Endothelial cell of umbilical vein (primary cell): ENCODE results near the gene IL1RL2. TPM values are rescaled to one million over a fixed set of nuclear protein-coding genes. Genes with fewer than 3 reads are reported as not detected.
A peak's percentile ranks its signal among the peaks of the same experiment; 100 is the strongest.

ENCODE experiments used
- Bru-seq: library from RNA; stranded (reverse); fragments of 400-500 nt; gene quantifications from one replicate; lab custom pipeline; 2021; lab: Mats Ljungman, UMichigan
- BruChase-seq, 2 experiments: library from RNA; stranded (reverse); fragments of 400-500 nt; gene quantifications; one replicate each; lab custom pipeline; 2021; lab: Mats Ljungman, UMichigan
- BruUV-seq: library from RNA; stranded (reverse); fragments of 400-500 nt; replicated peaks from 2 replicates; lab custom pipeline; 2021; lab: Mats Ljungman, UMichigan
- CTCF ChIA-PET: fragments of 300-600, 350-600 bp; sonication (Branson Sonifier 250); formaldehyde crosslinking; loops from one replicate; lab custom pipeline; 2021; ENCODE audit warnings: antibody characterized with exemption, inconsistent platforms; lab: Charles Lee
- POLR2A ChIA-PET: fragments of 300-600, 350-600 bp; sonication (Branson Sonifier 250); formaldehyde crosslinking; loops from one replicate; lab custom pipeline; 2021; ENCODE audit warnings: antibody characterized with exemption, inconsistent platforms; lab: Charles Lee
- DNase-seq: peaks from one replicate; pipeline ENCODE4 v3.0.0-alpha.2; 2011; ENCODE audit warnings: low read depth, low spot score
- FAIRE-seq: peaks from 2 replicates; lab custom pipeline; 2011; peaks lifted over from hg19 to GRCh38; lab: Jason Lieb, UNC
- H2AFZ ChIP-seq: 2 replicates; pipeline ENCODE4 v1.6.0; 2012; ENCODE audit warnings: low read depth, low read length, control low read depth, inconsistent platforms
- H3K27ac ChIP-seq: 2 replicates; pipeline ENCODE4 v1.5.1; 2011; ENCODE audit warnings: low read depth, mild to moderate bottlenecking, control low read depth, low read length, moderate library complexity; ENCODE audit not compliant: insufficient read depth
- H3K27me3 ChIP-seq, 2 experiments: 2 replicates each; pipeline versions ENCODE4 v1.6.0 to v1.6.1; 2011; ENCODE audit warnings: low read length in 2 of 2, mixed read lengths in 1 of 2; ENCODE audit not compliant: control insufficient read depth in 2 of 2, insufficient read depth in 2 of 2
- H3K36me3 ChIP-seq, 2 experiments: 2 replicates in 1 of 2; 3 replicates in 1 of 2; pipeline ENCODE4 v1.5.1; 2011; ENCODE audit warnings: low read length in 2 of 2, mild to moderate bottlenecking in 1 of 2, moderate library complexity in 1 of 2; ENCODE audit not compliant: control insufficient read depth in 2 of 2, insufficient read depth in 2 of 2; ENCODE audit errors: extremely low read depth in 1 of 2
- H3K4me1 ChIP-seq: 3 replicates; pipeline ENCODE4 v1.5.1; 2011; ENCODE audit warnings: mild to moderate bottlenecking, low read length; ENCODE audit not compliant: control insufficient read depth, insufficient read depth; ENCODE audit errors: extremely low read depth
- H3K4me2 ChIP-seq: 2 replicates; pipeline ENCODE4 v1.6.1; 2011; ENCODE audit warnings: low read length, control low read depth, mixed read lengths; ENCODE audit not compliant: insufficient read depth
- H3K4me3 ChIP-seq, 3 experiments: fragments of 200-600 bp in 1 of 3; sonication (generic), shearing (Covaris generic) in 1 of 3; replicated peaks in 1 of 3; 2 replicates each; pipeline ENCODE4 v1.5.1; 2011 to 2016; ENCODE audit warnings: control low read depth in 3 of 3, low read length in 3 of 3, mild to moderate bottlenecking in 2 of 3, inconsistent platforms in 1 of 3, low read depth in 1 of 3, moderate library complexity in 1 of 3; ENCODE audit not compliant: insufficient read depth in 1 of 3
- H3K79me2 ChIP-seq: 2 replicates; pipeline ENCODE4 v1.6.0; 2012; ENCODE audit warnings: low read length, inconsistent platforms; ENCODE audit not compliant: control insufficient read depth, insufficient read depth
- H3K9ac ChIP-seq: replicated peaks from 2 replicates; pipeline ENCODE3; 2011; ENCODE audit warnings: low read length, control low read depth; ENCODE audit not compliant: insufficient read depth; ENCODE audit errors: extremely low read depth
- H3K9me1 ChIP-seq: replicated peaks from 3 replicates; pipeline ENCODE4 v1.6.0; 2011; ENCODE audit warnings: mild to moderate bottlenecking, low read length; ENCODE audit not compliant: control insufficient read depth, insufficient read depth; ENCODE audit errors: extremely low read depth
- H3K9me3 ChIP-seq: replicated peaks from 2 replicates; pipeline ENCODE4 v1.5.1; 2012; ENCODE audit warnings: low read length, inconsistent platforms; ENCODE audit not compliant: control insufficient read depth, insufficient read depth
- H4K20me1 ChIP-seq: replicated peaks from 2 replicates; pipeline ENCODE3; 2011; ENCODE audit warnings: mild to moderate bottlenecking, low read length; ENCODE audit not compliant: control insufficient read depth, insufficient read depth; ENCODE audit errors: extremely low read depth
- CTCF ChIP-seq, 2 donors: IDR thresholded peaks; 1 replicate in 1 of 2; 2 replicates in 1 of 2; pipeline ENCODE4 v1.5.1; 2011; ENCODE audit warnings: low read length in 2 of 2, mild to moderate bottlenecking in 2 of 2, moderate library complexity in 2 of 2, control low read depth in 1 of 2, inconsistent platforms in 1 of 2, low read depth in 1 of 2; ENCODE audit not compliant: insufficient read depth in 1 of 2; ENCODE audit errors: extremely low read depth in 1 of 2
- EZH2 ChIP-seq: IDR thresholded peaks from 2 replicates; pipeline ENCODE4 v1.6.1; 2012; ENCODE audit warnings: borderline replicate concordance, low read depth, mild to moderate bottlenecking, moderate library complexity, low read length, inconsistent platforms; ENCODE audit not compliant: severe bottlenecking
- FOS ChIP-seq: IDR thresholded peaks from 2 replicates; pipeline ENCODE4 v1.6.1; 2011; ENCODE audit warnings: mild to moderate bottlenecking, low read length, moderate library complexity, borderline replicate concordance; ENCODE audit not compliant: insufficient read depth
- GATA2 ChIP-seq: IDR thresholded peaks from 2 replicates; pipeline ENCODE4 v1.7.0; 2011; ENCODE audit warnings: low read depth, mild to moderate bottlenecking, moderate library complexity, mixed read lengths, low read length; ENCODE audit not compliant: insufficient read length, insufficient read depth
- JUN ChIP-seq: IDR thresholded peaks from 2 replicates; pipeline ENCODE4 v1.6.1; 2011; ENCODE audit warnings: borderline replicate concordance, low read depth; ENCODE audit not compliant: insufficient read length, insufficient read depth
- MAX ChIP-seq: IDR thresholded peaks from 2 replicates; pipeline ENCODE4 v1.6.1; 2011; ENCODE audit not compliant: insufficient read depth, insufficient read length
- MYC ChIP-seq: IDR thresholded peaks from one replicate; pipeline ENCODE4 v1.6.1; 2011; ENCODE audit warnings: mild to moderate bottlenecking, low read depth, low read length
- POLR2A ChIP-seq: IDR thresholded peaks from 2 replicates; pipeline ENCODE4 v1.6.1; 2012; ENCODE audit warnings: low read depth, mild to moderate bottlenecking, control low read depth, low read length
- POLR2AphosphoS5 ChIP-seq: IDR thresholded peaks from 2 replicates; pipeline ENCODE4 v1.6.1; 2012; ENCODE audit warnings: low read depth, mild to moderate bottlenecking, control low read depth, low read length, moderate library complexity; ENCODE audit not compliant: insufficient read depth
- dilution Hi-C: fragments of 300-500 bp; cut with MboI; formaldehyde crosslinking; loops from one replicate; pipeline ENCODE4 v1.15.0; 2019; ENCODE audit warnings: low sequenced_read_pairs; ENCODE audit not compliant: extremely low pct_ligation_motif_present
- intact Hi-C: fragments of 100-400 bp; cut with micrococcal nuclease; formaldehyde crosslinking; loops from one replicate; pipeline ENCODE4 v1.10.0; 2022
- long read RNA-seq: library from polyadenylated mRNA; stranded (forward); transcript quantifications from one replicate; pipeline ENCODE4 v2.0.0, GENCODE V29; 2021
- polyA minus RNA-seq, 3 experiments: library from RNA; depleted of rRNA, polyadenylated mRNA; stranded (reverse); fragments of >200 nt; gene quantifications; 1 replicate in 1 of 3; 2 replicates in 2 of 3; pipeline ENCODE4 v1.2.3, GENCODE V29; 2011
- polyA plus RNA-seq, 4 experiments: library from polyadenylated mRNA; depleted of rRNA in 3 of 4; stranded (reverse) in 3 of 4; unstranded in 1 of 4; fragments of >200 nt; gene quantifications; 2 replicates each; pipeline versions ENCODE4 v1.2.1 to v1.2.3, GENCODE V29; 2011 to 2012; ENCODE audit warnings: missing spikeins in 1 of 4
- total RNA-seq: library from RNA; stranded (reverse); gene quantifications from 2 replicates; pipeline ENCODE4 v1.2.3, GENCODE V29; 2021

Gene IL1RL2
- total RNA-seq (0.21 TPM in 1 of 2 replicates, not detected in the other), polyA plus RNA-seq (0.08 and 0.11 TPM in 2 replicates), polyA minus RNA-seq (0.29 TPM in 1 of 2 replicates, not detected in the other), Bru-seq, nascent RNA (percentile 12 among the genes with signal in this experiment), BruChase-seq, experiment 1, labeled RNA remaining after a 6-hour chase (percentile 10 among the genes with signal in this experiment), BruChase-seq, experiment 2, labeled RNA remaining after a 2-hour chase (percentile 6 among the genes with signal in this experiment)
- 0.03 and 0.04 TPM in 2 replicates for polyA plus RNA-seq (2011; cell fraction: cytosol; rRNA removed)
- 0.18 and 0.21 TPM in 2 replicates for polyA plus RNA-seq (2011; cell fraction: nucleus; rRNA removed)
- not detected in 2 replicates for polyA plus RNA-seq (2012)
- polyA minus RNA-seq (2011; cell fraction: cytosol; rRNA and poly(A)+ RNA removed), result not detected
- not detected in 2 replicates for polyA minus RNA-seq (2011; cell fraction: nucleus; rRNA and poly(A)+ RNA removed)
- long read RNA-seq, result 0 reads

GRCh38 chr2:102186791-102187495 is at the start of gene IL1RL2:
TSS of gene IL1RL2 (plus strand) at chr2:102187023. CDS start at chr2:102187868, 845 bp downstream.
- peak within 1 kb of the TSS; percentile 34 to 47 (median 38) for H3K4me3 ChIP-seq
- CTCF ChIA-PET, result interaction anchor here (1.0 to 3.1 kb wide), 10 partner anchors 10 to 303 kb away, joined by 3 to 41 read pairs (median 4); no protein-coding TSS in a partner anchor
- no peak for FAIRE-seq
- peak within 1 kb of the TSS; percentile 74 for H3K4me2 ChIP-seq
- POLR2A ChIA-PET, result no interaction called here
- TF ChIP-seq POLR2A (no peak), EZH2 (no peak), MYC (no peak), FOS (no peak), POLR2AphosphoS5 (no peak), JUN (no peak), CTCF (IDR thresholded peaks at IDR 0.05; ENCODE audit: extremely low read depth in 1 of 2, insufficient read depth in 1 of 2, low read depth in 1 of 2, low read length in 2 of 2) (no peak), GATA2 (no peak), MAX (no peak)
- peak within 1 kb of the TSS; percentile 38 for H3K9ac ChIP-seq
- no peaks in the 10 kb centered on the region for H3K9me1 ChIP-seq
- H3K36me3 ChIP-seq, result no peaks in the 10 kb centered on the region
- H3K9me3 ChIP-seq, result no peaks in the 10 kb centered on the region
- no peak for DNase-seq
- peaks cover 18% of the 10 kb centered on the region for H3K4me1 ChIP-seq
- H3K79me2 ChIP-seq, result no peaks in the 10 kb centered on the region
- H4K20me1 ChIP-seq, result no peaks in the 10 kb centered on the region
- no peaks in the 10 kb centered on the region for H3K27me3 ChIP-seq
- H3K27ac ChIP-seq, result no peak within 1 kb of the TSS
- H2AFZ ChIP-seq, result peak within 1 kb of the TSS; percentile 99
- dilution Hi-C loops, result no loop called here
- no TSS peak for BruUV-seq
- intact Hi-C loops, result loop anchor here (5.0 kb wide), 1 partner anchor 255 kb away; no protein-coding TSS in a partner anchor
